ENCODE results near the gene NPAS3.

NPAS3 gene

DNA sequence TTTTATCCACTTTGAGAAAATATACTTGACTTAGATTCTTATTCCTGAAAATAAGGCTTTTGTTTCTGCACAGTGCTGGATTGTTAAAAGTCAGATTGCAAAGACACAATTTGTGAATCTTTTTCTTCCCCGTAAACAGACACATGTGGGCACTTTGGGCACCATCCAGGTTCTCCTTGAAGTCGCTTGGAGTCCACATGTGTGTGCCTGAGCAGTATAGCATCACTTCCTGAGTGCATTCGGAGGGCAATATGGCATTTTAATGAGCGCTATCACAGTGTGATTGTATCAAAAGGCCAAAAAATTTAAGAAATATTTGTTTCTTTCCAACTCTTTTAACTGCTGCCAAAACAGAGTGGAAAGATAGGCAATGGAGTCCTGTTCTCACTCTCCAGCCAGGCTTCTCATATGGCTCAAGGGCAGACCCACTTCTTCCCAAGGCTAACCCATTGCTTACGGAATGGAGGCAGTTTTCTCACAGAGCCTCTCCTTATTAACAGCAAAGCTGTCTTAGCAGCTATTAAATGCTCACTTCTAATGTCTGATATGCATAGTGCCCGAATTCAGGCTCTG lies 615.1 kb downstream of the NPAS3 start:
- H3K4me3 ChIP-seq (ENCODE audit: low read depth in 1 of 5, low read length in 5 of 5): no peak overlapping the region
- H3K4me1 ChIP-seq (ENCODE audit: control insufficient read depth in 5 of 5, insufficient read depth in 5 of 5, low read length in 5 of 5): no peaks in the 10 kb centered on the region
- H3K36me3 ChIP-seq (ENCODE audit: control insufficient read depth in 5 of 5, insufficient read depth in 5 of 5, low read length in 5 of 5): no peaks in the 10 kb centered on the region
- H3K27ac ChIP-seq (ENCODE audit: low read depth, low read length): no peak overlapping the region
- no peaks in the 10 kb centered on the region for H3K27me3 ChIP-seq (ENCODE audit: control insufficient read depth in 5 of 5, insufficient read depth in 4 of 5, low read length in 5 of 5)
- no peak overlapping the region for H3K9ac ChIP-seq (ENCODE audit: low read length in 5 of 5)
- no peaks in the 10 kb centered on the region for H3K9me3 ChIP-seq (ENCODE audit: control insufficient read depth in 5 of 5, low read length in 5 of 5)

DNA sequence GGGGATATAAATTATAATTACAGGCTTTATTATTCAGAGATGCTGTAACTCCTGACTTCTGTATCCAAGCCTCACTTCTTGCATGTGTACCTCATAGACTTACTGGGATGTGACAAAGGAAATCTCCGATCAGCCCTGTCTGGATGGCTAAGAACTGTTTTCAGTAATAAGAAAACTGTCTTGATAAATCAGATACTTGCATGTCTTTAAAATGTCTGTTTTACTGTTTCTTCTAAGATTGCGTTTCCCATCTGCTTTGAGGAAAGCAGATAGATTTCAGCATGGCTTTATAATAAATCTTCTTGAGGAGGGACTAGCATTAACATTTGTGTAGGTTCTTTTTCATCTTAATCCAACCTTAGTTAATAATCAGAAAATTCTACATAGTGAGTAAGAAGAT lies 616.3 kb downstream of the NPAS3 start:
- no peaks in the 10 kb centered on the region for H3K27me3 ChIP-seq (ENCODE audit: control insufficient read depth in 5 of 5, insufficient read depth in 4 of 5, low read length in 5 of 5)
- H3K9me3 ChIP-seq (ENCODE audit: control insufficient read depth in 5 of 5, low read length in 5 of 5): no peaks in the 10 kb centered on the region
- no peak overlapping the region for H3K27ac ChIP-seq (ENCODE audit: low read depth, low read length)
- H3K4me1 ChIP-seq (ENCODE audit: control insufficient read depth in 5 of 5, insufficient read depth in 5 of 5, low read length in 5 of 5): no peaks in the 10 kb centered on the region
- no peak overlapping the region for H3K9ac ChIP-seq (ENCODE audit: low read length in 5 of 5)
- no peaks in the 10 kb centered on the region for H3K36me3 ChIP-seq (ENCODE audit: control insufficient read depth in 5 of 5, insufficient read depth in 5 of 5, low read length in 5 of 5)
- H3K4me3 ChIP-seq (ENCODE audit: low read depth in 1 of 5, low read length in 5 of 5): no peak overlapping the region

DNA sequence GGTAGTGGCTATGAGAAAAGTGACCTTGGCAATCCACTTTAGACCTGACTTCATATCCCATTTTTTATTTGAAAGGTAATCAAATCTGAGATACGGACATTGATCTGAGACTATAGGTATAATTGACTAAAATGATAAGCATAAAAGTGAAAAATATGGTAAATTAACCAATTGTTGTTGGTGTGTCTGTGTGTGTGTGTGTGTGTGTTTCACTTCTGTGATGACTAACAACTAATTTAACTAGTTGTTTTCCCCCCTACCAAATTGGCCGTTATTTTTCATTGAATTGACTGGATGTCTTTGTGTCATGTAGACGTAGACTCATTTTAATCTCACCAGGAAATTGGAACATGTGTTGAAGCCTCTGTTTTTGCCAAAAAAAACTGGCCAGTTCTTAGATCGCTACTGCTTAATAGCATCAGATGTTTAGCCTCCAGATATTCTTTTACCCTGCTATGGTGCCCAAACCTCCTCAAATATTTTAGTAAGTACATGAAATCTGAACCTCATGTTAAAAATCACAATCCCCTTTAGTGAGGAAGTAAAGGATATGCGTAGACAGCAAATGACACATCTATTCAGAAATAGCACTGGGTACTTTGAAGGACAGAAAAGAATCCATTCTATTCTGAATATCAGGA lies 617.2 kb downstream of the NPAS3 start:
- no peak overlapping the region for H3K27ac ChIP-seq (ENCODE audit: low read depth, low read length)
- H3K36me3 ChIP-seq (ENCODE audit: control insufficient read depth in 5 of 5, insufficient read depth in 5 of 5, low read length in 5 of 5): no peaks in the 10 kb centered on the region
- H3K4me3 ChIP-seq (ENCODE audit: low read depth in 1 of 5, low read length in 5 of 5): no peak overlapping the region
- H3K4me1 ChIP-seq (ENCODE audit: control insufficient read depth in 5 of 5, insufficient read depth in 5 of 5, low read length in 5 of 5): no peaks in the 10 kb centered on the region
- H3K9ac ChIP-seq (ENCODE audit: low read length in 5 of 5): no peak overlapping the region
- no peaks in the 10 kb centered on the region for H3K9me3 ChIP-seq (ENCODE audit: control insufficient read depth in 5 of 5, low read length in 5 of 5)
- no peaks in the 10 kb centered on the region for H3K27me3 ChIP-seq (ENCODE audit: control insufficient read depth in 5 of 5, insufficient read depth in 4 of 5, low read length in 5 of 5)

DNA sequence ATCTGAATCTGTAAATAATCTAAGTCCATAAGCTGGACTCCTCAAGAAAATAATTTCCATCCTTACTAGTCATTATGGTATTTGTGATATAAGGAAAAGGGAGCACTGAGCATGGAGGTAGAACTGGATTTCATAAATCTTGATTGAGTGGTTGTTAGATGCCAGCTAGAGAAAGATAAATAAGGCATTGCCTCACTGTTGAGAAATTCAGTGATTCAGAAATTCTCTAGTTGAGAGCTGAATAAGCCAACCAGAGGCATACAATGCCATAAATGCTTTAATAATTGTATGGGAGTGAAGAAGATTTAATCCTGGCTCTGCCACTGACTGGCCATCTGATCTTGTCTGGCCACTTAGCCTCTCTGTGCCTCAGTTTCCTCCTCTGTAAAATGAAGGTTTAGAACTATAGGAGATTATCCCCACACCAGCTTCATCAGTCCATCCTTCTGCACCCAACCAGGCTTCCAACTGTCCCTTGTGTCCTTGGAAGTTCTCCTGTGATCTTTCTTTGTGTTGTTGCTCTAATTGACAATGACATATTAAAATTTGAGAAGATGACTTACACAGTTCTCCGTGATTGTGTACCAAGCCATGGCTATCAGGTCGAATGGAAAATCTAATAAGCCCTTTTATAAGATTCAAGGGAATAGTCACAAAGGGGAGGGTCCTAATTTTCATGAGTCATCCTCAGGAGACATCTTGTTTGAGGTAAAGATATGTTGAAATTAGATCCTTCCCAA lies 617.9 kb downstream of the NPAS3 start:
- H3K9me3 ChIP-seq (ENCODE audit: control insufficient read depth in 5 of 5, low read length in 5 of 5): no peaks in the 10 kb centered on the region
- no peak overlapping the region for H3K27ac ChIP-seq (ENCODE audit: low read depth, low read length)
- H3K36me3 ChIP-seq (ENCODE audit: control insufficient read depth in 5 of 5, insufficient read depth in 5 of 5, low read length in 5 of 5): no peaks in the 10 kb centered on the region
- no peaks in the 10 kb centered on the region for H3K4me1 ChIP-seq (ENCODE audit: control insufficient read depth in 5 of 5, insufficient read depth in 5 of 5, low read length in 5 of 5)
- H3K9ac ChIP-seq (ENCODE audit: low read length in 5 of 5): no peak overlapping the region
- no peaks in the 10 kb centered on the region for H3K27me3 ChIP-seq (ENCODE audit: control insufficient read depth in 5 of 5, insufficient read depth in 4 of 5, low read length in 5 of 5)
- no peak overlapping the region for H3K4me3 ChIP-seq (ENCODE audit: low read depth in 1 of 5, low read length in 5 of 5)

DNA sequence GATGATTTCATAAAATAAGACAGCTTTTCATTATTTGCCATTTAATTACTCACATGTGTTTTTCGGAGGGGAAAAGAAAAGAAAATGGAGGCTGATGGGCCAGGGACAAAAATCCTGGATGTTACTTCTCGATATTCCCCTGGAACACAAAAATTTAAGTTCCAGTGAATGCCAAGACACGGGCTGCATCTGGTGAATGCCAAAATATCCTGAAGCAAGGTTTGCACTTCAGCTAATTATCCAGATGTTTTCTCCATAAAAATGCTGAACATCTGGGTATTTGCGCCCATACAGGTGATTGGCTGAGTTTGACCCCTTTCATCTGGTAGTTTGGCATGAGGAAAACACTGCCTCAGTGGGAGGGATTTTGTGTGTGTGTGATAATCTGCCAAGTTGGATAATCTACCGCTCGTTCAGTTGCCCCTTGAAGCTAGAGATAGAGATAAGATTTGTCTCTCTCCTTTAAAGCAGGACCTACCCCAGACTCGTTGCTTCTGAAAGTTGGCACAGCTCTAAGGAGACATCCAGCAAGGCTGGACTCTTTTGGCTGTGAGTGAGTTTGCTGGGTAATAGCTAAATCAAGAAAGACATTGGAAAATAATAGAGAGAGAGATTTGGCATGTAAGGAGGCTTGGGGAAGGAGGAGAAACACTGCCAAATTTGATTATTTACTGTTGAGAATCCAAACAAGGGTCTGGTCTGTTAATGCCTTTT lies 622.2 kb downstream of the NPAS3 start:
- H3K36me3 ChIP-seq (ENCODE audit: control insufficient read depth in 5 of 5, insufficient read depth in 5 of 5, low read length in 5 of 5): no peaks in the 10 kb centered on the region
- H3K27me3 ChIP-seq (ENCODE audit: control insufficient read depth in 5 of 5, insufficient read depth in 4 of 5, low read length in 5 of 5): no peaks in the 10 kb centered on the region
- peaks cover 0 to 8% (median 0%) of the 10 kb centered on the region in 5 donors for H3K4me1 ChIP-seq (ENCODE audit: control insufficient read depth in 5 of 5, insufficient read depth in 5 of 5, low read length in 5 of 5)
- H3K9me3 ChIP-seq (ENCODE audit: control insufficient read depth in 5 of 5, low read length in 5 of 5): no peaks in the 10 kb centered on the region
- no peak overlapping the region for H3K4me3 ChIP-seq (ENCODE audit: low read depth in 1 of 5, low read length in 5 of 5)
- H3K27ac ChIP-seq (ENCODE audit: low read depth, low read length): no peak overlapping the region
- no peak overlapping the region for H3K9ac ChIP-seq (ENCODE audit: low read length in 5 of 5)

DNA sequence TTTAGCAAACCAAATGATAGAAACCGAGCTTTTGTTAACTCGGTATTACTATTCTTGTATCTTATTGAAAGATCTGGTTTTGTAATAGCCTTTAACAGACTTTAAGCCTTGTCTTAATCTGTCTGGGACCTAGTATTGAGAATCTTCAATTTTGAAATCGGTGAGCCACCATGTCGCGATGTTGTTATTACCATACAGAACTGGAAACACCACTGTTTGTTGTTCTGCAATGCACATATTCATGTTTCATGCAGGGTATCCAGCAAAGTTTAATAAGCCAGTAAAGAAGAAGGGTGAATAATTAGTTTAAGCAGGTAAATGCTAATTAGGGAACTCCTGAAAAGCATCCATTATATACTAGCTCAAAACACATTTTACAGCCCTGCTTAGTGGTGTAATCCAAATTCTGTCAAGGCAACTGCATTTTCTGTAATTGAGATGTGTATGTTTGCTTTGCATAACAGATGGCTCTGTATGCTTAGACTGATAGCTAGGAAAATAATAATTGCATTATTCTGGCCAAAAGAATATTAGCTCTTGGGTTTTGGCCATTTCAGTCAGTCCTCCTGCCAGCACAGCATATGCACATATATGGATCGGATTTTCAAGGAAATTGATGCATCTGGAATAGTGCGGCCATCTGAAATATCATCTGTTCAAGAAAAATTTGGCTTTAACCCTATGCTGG lies 623.0 kb downstream of the NPAS3 start:
- Histone ChIP-seq H3K36me3 (ENCODE audit: control insufficient read depth in 5 of 5, insufficient read depth in 5 of 5, low read length in 5 of 5) (no peaks in the 10 kb centered on the region), H3K9me3 (ENCODE audit: control insufficient read depth in 5 of 5, low read length in 5 of 5) (no peaks in the 10 kb centered on the region), H3K4me3 (ENCODE audit: low read depth in 1 of 5, low read length in 5 of 5) (no peak overlapping the region), H3K4me1 (ENCODE audit: control insufficient read depth in 5 of 5, insufficient read depth in 5 of 5, low read length in 5 of 5) (peaks cover 0 to 8% (median 0%) of the 10 kb centered on the region in 5 donors), H3K27ac (ENCODE audit: low read depth, low read length) (no peak overlapping the region), H3K27me3 (ENCODE audit: control insufficient read depth in 5 of 5, insufficient read depth in 4 of 5, low read length in 5 of 5) (no peaks in the 10 kb centered on the region), H3K9ac (ENCODE audit: low read length in 5 of 5) (no peak overlapping the region)

DNA sequence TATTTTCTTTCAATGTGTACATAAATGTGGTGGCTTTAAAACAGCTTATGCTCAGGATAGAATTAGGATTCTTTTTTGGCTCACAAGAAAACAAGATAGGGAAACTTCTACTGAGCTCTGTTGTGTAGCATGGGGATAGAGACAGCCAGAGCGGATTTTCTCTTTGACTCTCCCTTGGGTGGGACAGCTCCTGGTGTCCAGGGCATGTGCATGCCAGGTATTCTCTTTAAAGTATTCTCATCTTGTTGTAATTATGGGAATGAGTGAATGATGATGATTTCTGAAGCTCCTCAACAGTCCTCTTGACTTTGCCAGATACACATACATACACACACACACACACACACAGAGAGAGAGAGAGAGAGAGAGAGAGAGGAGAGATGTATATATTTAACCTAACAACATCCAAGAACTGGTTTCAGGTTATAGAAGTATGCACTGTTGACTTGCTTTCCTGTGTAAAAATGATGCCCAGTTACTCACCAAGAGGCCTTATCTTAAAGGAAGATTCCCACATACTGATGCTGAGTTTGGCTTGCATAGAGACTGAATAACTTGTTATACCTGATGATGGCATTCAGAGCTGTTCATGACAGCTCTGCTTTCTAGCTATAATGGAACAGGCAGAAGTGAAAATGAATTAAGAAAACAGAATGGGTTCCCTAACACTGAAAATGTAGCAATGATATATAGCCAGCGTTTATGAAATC lies 624.7 kb downstream of the NPAS3 start:
- Histone ChIP-seq H3K9me3 (ENCODE audit: control insufficient read depth in 5 of 5, low read length in 5 of 5) (no peaks in the 10 kb centered on the region), H3K36me3 (ENCODE audit: control insufficient read depth in 5 of 5, insufficient read depth in 5 of 5, low read length in 5 of 5) (no peaks in the 10 kb centered on the region), H3K27ac (ENCODE audit: low read depth, low read length) (no peak overlapping the region), H3K4me1 (ENCODE audit: control insufficient read depth in 5 of 5, insufficient read depth in 5 of 5, low read length in 5 of 5) (peaks cover 0 to 8% (median 0%) of the 10 kb centered on the region in 5 donors), H3K9ac (ENCODE audit: low read length in 5 of 5) (no peak overlapping the region), H3K27me3 (ENCODE audit: control insufficient read depth in 5 of 5, insufficient read depth in 4 of 5, low read length in 5 of 5) (no peaks in the 10 kb centered on the region), H3K4me3 (ENCODE audit: low read depth in 1 of 5, low read length in 5 of 5) (no peak overlapping the region)

DNA sequence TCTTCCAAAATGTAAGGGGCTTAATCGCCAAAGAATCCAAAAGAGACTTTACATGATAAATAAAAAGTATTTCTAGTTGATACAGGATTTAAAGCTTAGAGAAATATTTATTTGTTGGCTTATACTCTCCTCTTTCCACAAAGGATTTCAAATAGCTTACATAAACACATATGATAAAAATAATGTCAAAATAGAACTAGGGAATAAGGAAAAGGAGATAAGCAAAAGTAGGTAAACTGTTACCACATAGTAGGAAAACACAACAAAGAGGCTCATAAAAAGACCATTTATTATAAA lies 625.2 kb downstream of the NPAS3 start:
- H3K4me3 ChIP-seq (ENCODE audit: low read depth in 1 of 5, low read length in 5 of 5): no peak overlapping the region
- no peaks in the 10 kb centered on the region for H3K36me3 ChIP-seq (ENCODE audit: control insufficient read depth in 5 of 5, insufficient read depth in 5 of 5, low read length in 5 of 5)
- H3K27ac ChIP-seq (ENCODE audit: low read depth, low read length): no peak overlapping the region
- H3K9me3 ChIP-seq (ENCODE audit: control insufficient read depth in 5 of 5, low read length in 5 of 5): no peaks in the 10 kb centered on the region
- no peak overlapping the region for H3K9ac ChIP-seq (ENCODE audit: low read length in 5 of 5)
- H3K4me1 ChIP-seq (ENCODE audit: control insufficient read depth in 5 of 5, insufficient read depth in 5 of 5, low read length in 5 of 5): peaks cover 0 to 8% (median 0%) of the 10 kb centered on the region in 5 donors
- no peaks in the 10 kb centered on the region for H3K27me3 ChIP-seq (ENCODE audit: control insufficient read depth in 5 of 5, insufficient read depth in 4 of 5, low read length in 5 of 5)

DNA sequence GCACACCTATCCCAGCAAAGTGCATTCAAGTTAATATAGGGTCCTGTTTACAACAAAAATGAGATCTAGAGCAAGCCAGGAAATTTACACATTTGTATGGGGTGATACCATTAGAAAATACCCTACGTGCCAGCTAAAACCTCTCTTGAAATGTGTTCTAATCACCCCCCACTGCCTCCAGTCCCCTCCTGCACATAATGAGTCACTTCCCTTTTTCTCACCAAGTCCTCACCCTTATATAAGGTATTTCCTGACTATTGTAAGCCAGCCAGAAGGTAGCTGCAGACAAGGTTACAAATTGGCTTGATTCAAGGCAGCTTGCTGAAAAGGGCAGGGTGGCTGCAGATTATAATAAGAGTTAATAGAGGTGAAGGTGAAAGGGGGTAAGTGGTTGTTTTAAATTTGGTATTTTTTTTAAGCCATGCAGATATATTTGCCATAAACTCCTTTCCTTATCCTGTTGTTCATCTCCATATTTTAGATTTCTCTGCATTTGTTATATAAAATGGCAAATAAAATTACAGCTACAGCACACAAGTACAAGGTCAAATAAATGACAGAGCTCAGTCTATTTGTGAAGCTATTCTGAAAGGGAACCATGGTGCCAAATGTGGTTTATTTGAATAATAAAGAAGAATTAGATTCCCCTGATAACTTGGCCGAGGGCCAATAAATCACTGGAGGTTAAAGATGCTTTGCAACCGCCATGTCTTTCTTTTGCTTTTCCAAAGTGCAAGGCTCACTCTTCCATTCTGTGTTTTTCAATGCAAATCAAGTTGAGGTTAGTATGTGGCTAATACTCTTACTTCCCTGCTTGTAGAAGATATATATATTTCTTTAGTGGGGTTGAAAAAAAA lies 626.3 kb downstream of the NPAS3 start:
- H3K4me3 ChIP-seq (ENCODE audit: low read depth in 1 of 5, low read length in 5 of 5): no peak overlapping the region
- H3K9me3 ChIP-seq (ENCODE audit: control insufficient read depth in 5 of 5, low read length in 5 of 5): no peaks in the 10 kb centered on the region
- no peaks in the 10 kb centered on the region for H3K36me3 ChIP-seq (ENCODE audit: control insufficient read depth in 5 of 5, insufficient read depth in 5 of 5, low read length in 5 of 5)
- no peak overlapping the region for H3K9ac ChIP-seq (ENCODE audit: low read length in 5 of 5)
- H3K4me1 ChIP-seq (ENCODE audit: control insufficient read depth in 5 of 5, insufficient read depth in 5 of 5, low read length in 5 of 5): peaks cover 0 to 8% (median 0%) of the 10 kb centered on the region in 5 donors
- no peaks in the 10 kb centered on the region for H3K27me3 ChIP-seq (ENCODE audit: control insufficient read depth in 5 of 5, insufficient read depth in 4 of 5, low read length in 5 of 5)
- no peak overlapping the region for H3K27ac ChIP-seq (ENCODE audit: low read depth, low read length)
